GM18861 (cell line): ENCODE measurements around the gene CDX1.

ENCODE experiments used
- ATAC-seq: cut with Tn5 transposase; IDR thresholded peaks from one replicate; pipeline ENCODE4 v1.9.1; 2021; ENCODE audit not compliant: unreplicated experiment

CDX1 gene

GRCh38 chr5:150181766-150182545, 15.4 kb downstream of the CDX1 start:
- ATAC-seq = no peak

GRCh38 chr5:150182774-150183173, 16.2 kb downstream of the CDX1 start:
- ATAC-seq = no peak

- no peak for ATAC-seq
Observed at GRCh38 chr5:150183436-150183835, 16.9 kb downstream of the CDX1 start.

GRCh38 chr5:150184006-150184405, 17.4 kb downstream of the CDX1 start:
- ATAC-seq = no peak

GRCh38 chr5:150184990-150185912, 18.7 kb downstream of the CDX1 start:
- no peak for ATAC-seq

- no peak for ATAC-seq
Observed at GRCh38 chr5:150186137-150186536, 19.6 kb downstream of the CDX1 start.

GRCh38 chr5:150186897-150187296, 20.3 kb downstream of the CDX1 start:
- no peak for ATAC-seq

- no peak for ATAC-seq
Observed at GRCh38 chr5:150188146-150188842, 21.7 kb downstream of the CDX1 start.

GRCh38 chr5:150189326-150189725, 22.7 kb downstream of the CDX1 start:
- no peak for ATAC-seq

- no peak for ATAC-seq
Observed at GRCh38 chr5:150189728-150190502, 23.3 kb downstream of the CDX1 start, which contains the start of gene SLC6A7. Gene SLC6A7 (plus strand): TSS chr5:150190062. CDS start chr5:150190328, 266 bp downstream.

- ATAC-seq = no peak
Observed at GRCh38 chr5:150190503-150190979, 24.0 kb downstream of the CDX1 start.

- ATAC-seq = no peak
Observed at GRCh38 chr5:150190987-150191386, 24.4 kb downstream of the CDX1 start.

GRCh38 chr5:150192462-150192861, 25.9 kb downstream of the CDX1 start:
- ATAC-seq = no peak

GRCh38 chr5:150195736-150196485, 29.3 kb downstream of the CDX1 start:
- ATAC-seq = no peak

GRCh38 chr5:150196514-150196913, 29.9 kb downstream of the CDX1 start:
- ATAC-seq = no peak

GRCh38 chr5:150196986-150197385, 30.4 kb downstream of the CDX1 start:
- ATAC-seq = no peak

GRCh38 chr5:150197476-150197875, 30.9 kb downstream of the CDX1 start:
- ATAC-seq = no peak

GRCh38 chr5:150202501-150202900, 35.9 kb downstream of the CDX1 start:
- ATAC-seq = no peak

- no peak for ATAC-seq
Observed at GRCh38 chr5:150203832-150204589, 37.4 kb downstream of the CDX1 start.
